Hepatocyte (in vitro differentiated cells): ENCODE results near the gene PTPN4. TPM values are rescaled to one million over a fixed set of nuclear protein-coding genes. Genes with fewer than 3 reads are reported as not detected.

Experiments used
- DNase-seq: peaks from one replicate; pipeline ENCODE4 v3.0.0-alpha.2; 2016; ENCODE audit warnings: low spot score
- H2AFZ ChIP-seq: fragments of 200-600 bp; sonication (generic); 2 replicates; pipeline ENCODE4 v1.6.0; 2016; ENCODE audit warnings: antibody characterized with exemption, mild to moderate bottlenecking
- H3K27ac ChIP-seq: fragments of 200-600 bp; sonication (generic); 2 replicates; pipeline ENCODE4 v1.5.1; 2016; ENCODE audit warnings: mild to moderate bottlenecking
- H3K27me3 ChIP-seq: fragments of 200-600 bp; sonication (generic); 2 replicates; pipeline ENCODE4 v1.6.1; 2016
- H3K36me3 ChIP-seq: fragments of 200-600 bp; sonication (generic); replicated peaks from 2 replicates; pipeline ENCODE4 v1.5.1; 2016; ENCODE audit warnings: low read depth; ENCODE audit not compliant: insufficient read depth
- H3K4me1 ChIP-seq: fragments of 200-600 bp; sonication (generic); 2 replicates; pipeline ENCODE4 v1.5.1; 2016; ENCODE audit warnings: mild to moderate bottlenecking, moderate library complexity; ENCODE audit not compliant: insufficient read depth
- H3K4me2 ChIP-seq: fragments of 200-600 bp; sonication (generic); 2 replicates; pipeline ENCODE4 v1.6.0; 2016
- H3K4me3 ChIP-seq: fragments of 200-600 bp; sonication (generic); 2 replicates; pipeline ENCODE4 v1.5.1; 2016; ENCODE audit warnings: mild to moderate bottlenecking
- H3K79me2 ChIP-seq: fragments of 200-600 bp; sonication (generic); 2 replicates; pipeline ENCODE4 v1.6.0; 2017; ENCODE audit warnings: mild to moderate bottlenecking
- H3K9me2 ChIP-seq: fragments of 200-600 bp; sonication (generic); replicated peaks from 2 replicates; pipeline ENCODE4 v1.6.0; 2017; ENCODE audit warnings: mild to moderate bottlenecking; ENCODE audit not compliant: insufficient read depth
- H3K9me3 ChIP-seq: fragments of 200-600 bp; sonication (generic); 2 replicates; pipeline ENCODE4 v1.5.1; 2016; ENCODE audit warnings: low read depth, mild to moderate bottlenecking
- H4K20me1 ChIP-seq: fragments of 200-600 bp; sonication (generic); 2 replicates; pipeline ENCODE4 v1.6.0; 2016; ENCODE audit warnings: mild to moderate bottlenecking; ENCODE audit not compliant: insufficient read depth, poor library complexity, severe bottlenecking
- EZH2 ChIP-seq: fragments of 200-600 bp; sonication (generic); IDR thresholded peaks from 2 replicates; pipeline ENCODE4 v1.6.1; 2016; ENCODE audit warnings: antibody characterized with exemption, mild to moderate bottlenecking, borderline replicate concordance
- EZH2phosphoT487 ChIP-seq: fragments of 200-600 bp; sonication (generic); IDR thresholded peaks from one replicate; pipeline ENCODE4 v1.6.1; 2018; ENCODE audit warnings: antibody characterized with exemption, mild to moderate bottlenecking, low read depth, moderate library complexity; ENCODE audit not compliant: unreplicated experiment, severe bottlenecking
- WGBS: methylation state at CpG from one replicate; pipeline ENCODE4 v1.1.6; 2016; ENCODE audit warnings: low lambda C conversion rate; ENCODE audit errors: missing lambda C conversion rate; 5-methylcytosine and 5-hydroxymethylcytosine counted together
- polyA plus RNA-seq: library from polyadenylated mRNA; unstranded; fragments of >200 nt; fragmentation: Nextera tagmentation; extraction: Ambion mirVana; gene quantifications from 2 replicates; pipeline ENCODE4 v1.2.1, GENCODE V29; 2016
- total RNA-seq: library from RNA; depleted of rRNA; stranded (reverse); fragments of >200 nt; gene quantifications from 2 replicates; pipeline ENCODE4 v1.2.3, GENCODE V29; 2014
- TF ChIP-seq, protein P1 (sequence below): fragments of 200-600 bp; sonication (generic); IDR thresholded peaks from 2 replicates; pipeline ENCODE4 v1.5.1; 2016; ENCODE audit warnings: antibody characterized with exemption, mild to moderate bottlenecking; ENCODE audit not compliant: poor library complexity

Gene PTPN4
- total and polyA plus RNA-seq, 2 experiments from 2014 or later: 9.2 to 15.5 TPM

DNA sequence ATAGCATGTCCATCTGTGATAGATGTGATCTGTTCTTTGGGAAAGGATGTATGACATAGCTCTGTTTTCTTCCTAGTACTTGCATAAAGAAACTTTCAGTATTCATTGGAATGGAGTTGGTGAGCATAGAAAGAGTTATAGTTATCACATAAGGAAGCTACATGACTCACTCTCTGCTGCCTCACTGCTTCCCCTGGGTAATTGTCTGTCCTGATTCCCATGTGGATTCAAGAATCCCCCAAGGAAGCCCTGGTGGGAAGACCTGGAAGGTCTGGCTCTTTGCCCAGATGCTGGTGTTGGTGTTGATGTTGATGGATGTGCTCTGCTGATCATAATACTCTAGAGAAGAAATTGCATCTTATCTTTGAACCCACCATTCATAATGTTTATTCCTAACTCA lies 60.6 kb downstream of the PTPN4 start:
- DNase-seq: peak; percentile 15
- no peaks in the 10 kb centered on the region for H3K9me3 ChIP-seq
- TF ChIP-seq EZH2phosphoT487: no peak
- TF ChIP-seq, protein P1, sequence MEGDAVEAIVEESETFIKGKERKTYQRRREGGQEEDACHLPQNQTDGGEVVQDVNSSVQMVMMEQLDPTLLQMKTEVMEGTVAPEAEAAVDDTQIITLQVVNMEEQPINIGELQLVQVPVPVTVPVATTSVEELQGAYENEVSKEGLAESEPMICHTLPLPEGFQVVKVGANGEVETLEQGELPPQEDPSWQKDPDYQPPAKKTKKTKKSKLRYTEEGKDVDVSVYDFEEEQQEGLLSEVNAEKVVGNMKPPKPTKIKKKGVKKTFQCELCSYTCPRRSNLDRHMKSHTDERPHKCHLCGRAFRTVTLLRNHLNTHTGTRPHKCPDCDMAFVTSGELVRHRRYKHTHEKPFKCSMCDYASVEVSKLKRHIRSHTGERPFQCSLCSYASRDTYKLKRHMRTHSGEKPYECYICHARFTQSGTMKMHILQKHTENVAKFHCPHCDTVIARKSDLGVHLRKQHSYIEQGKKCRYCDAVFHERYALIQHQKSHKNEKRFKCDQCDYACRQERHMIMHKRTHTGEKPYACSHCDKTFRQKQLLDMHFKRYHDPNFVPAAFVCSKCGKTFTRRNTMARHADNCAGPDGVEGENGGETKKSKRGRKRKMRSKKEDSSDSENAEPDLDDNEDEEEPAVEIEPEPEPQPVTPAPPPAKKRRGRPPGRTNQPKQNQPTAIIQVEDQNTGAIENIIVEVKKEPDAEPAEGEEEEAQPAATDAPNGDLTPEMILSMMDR: no peak
- no peak for TF ChIP-seq EZH2
- H3K4me2 ChIP-seq: no peak overlapping the region
- no peaks in the 10 kb centered on the region for H3K36me3 ChIP-seq
- no peak overlapping the region for H2AFZ ChIP-seq
- no peaks in the 10 kb centered on the region for H3K27me3 ChIP-seq
- peaks cover 48% of the 10 kb centered on the region for H3K79me2 ChIP-seq
- no peaks in the 10 kb centered on the region for H4K20me1 ChIP-seq
- no peak overlapping the region for H3K27ac ChIP-seq
- H3K4me3 ChIP-seq: no peak overlapping the region
- no peaks in the 10 kb centered on the region for H3K9me2 ChIP-seq
- no peaks in the 10 kb centered on the region for H3K4me1 ChIP-seq

DNA sequence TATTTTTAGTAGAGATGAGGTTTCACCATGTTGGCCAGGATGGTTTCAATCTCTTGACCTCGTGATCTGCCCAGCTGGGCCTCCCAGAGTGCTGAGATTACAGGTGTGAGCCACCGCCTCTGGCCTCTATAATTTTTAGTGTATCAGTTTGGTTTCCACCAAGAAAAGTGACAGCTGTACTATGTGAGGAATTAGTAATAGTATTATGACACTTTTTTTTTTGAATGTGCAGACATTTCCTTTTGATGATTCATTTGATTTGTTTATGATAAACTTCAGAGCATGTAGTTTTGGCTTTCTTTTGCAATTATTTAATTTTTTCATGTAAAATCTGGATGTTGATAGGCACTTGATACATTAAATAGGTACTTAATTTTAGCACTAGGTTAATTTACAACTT lies 61.5 kb downstream of the PTPN4 start:
- Histone ChIP-seq H3K4me1 (no peaks in the 10 kb centered on the region), H3K79me2 (peaks cover 48% of the 10 kb centered on the region), H4K20me1 (no peaks in the 10 kb centered on the region), H3K9me2 (no peaks in the 10 kb centered on the region), H3K4me3 (no peak overlapping the region), H2AFZ (no peak overlapping the region), H3K27ac (no peak overlapping the region), H3K4me2 (no peak overlapping the region), H3K36me3 (no peaks in the 10 kb centered on the region), H3K9me3 (no peaks in the 10 kb centered on the region), H3K27me3 (no peaks in the 10 kb centered on the region)
- 97% methylated on average over 2 of the region's 2 CpGs for WGBS
- TF ChIP-seq EZH2phosphoT487: no peak
- TF ChIP-seq EZH2: no peak
- TF ChIP-seq, protein P1: no peak
- DNase-seq: no peak

DNA sequence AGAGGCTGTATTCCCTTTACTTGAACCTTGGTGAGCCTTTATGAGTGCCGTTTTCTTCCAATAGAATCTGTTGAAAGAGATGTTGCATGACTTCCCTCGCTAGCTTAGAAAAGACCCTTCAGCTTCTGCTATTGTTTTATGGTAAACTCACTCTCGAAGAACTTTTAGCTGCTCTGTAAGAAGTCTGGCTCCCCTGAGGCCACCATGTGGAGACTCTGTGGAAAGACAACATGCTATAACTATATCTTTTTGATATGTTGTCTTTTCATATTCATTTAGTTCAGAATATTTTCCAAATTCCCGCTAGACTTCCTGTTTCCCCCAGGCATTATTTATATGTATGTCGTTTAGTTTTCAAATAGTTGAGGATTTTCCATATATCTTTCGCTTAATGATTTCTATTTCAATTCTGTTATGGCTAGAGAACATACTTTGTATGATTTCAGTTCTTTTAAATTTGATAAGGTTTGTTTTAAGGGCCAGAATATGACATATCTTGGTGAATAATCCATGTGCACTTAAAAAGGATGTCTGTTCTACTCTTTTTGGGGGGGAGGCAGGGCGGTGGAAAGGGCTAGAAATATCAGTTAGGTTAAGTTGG lies 64.1 kb downstream of the PTPN4 start:
- peak overlapping the region; percentile 61 for H2AFZ ChIP-seq
- WGBS: 54% methylated on average over 7 of the region's 7 CpGs
- TF ChIP-seq, protein P1: peak; percentile 63
- no peak for TF ChIP-seq EZH2

More for the DNA sequence above, 64.1 kb downstream of the PTPN4 start:
- H3K9me2 ChIP-seq: no peaks in the 10 kb centered on the region
- no peaks in the 10 kb centered on the region for H3K36me3 ChIP-seq
- H3K9me3 ChIP-seq: no peaks in the 10 kb centered on the region
- no peak overlapping the region for H3K27ac ChIP-seq
- H3K27me3 ChIP-seq: no peaks in the 10 kb centered on the region
- peaks cover 56% of the 10 kb centered on the region for H3K79me2 ChIP-seq
- no peaks in the 10 kb centered on the region for H3K4me1 ChIP-seq
- H4K20me1 ChIP-seq: no peaks in the 10 kb centered on the region
- H3K4me3 ChIP-seq: no peak overlapping the region
- H3K4me2 ChIP-seq: peak overlapping the region; percentile 19
- DNase-seq: peak; percentile 60
